Measurements from ENCODE around the gene NHP2. TPM values are rescaled to one million over a fixed set of nuclear protein-coding genes. Genes with fewer than 3 reads are reported as not detected.

Gene NHP2
- total RNA-seq, 1 donor from 2014 or later: 75.7 TPM

DNA sequence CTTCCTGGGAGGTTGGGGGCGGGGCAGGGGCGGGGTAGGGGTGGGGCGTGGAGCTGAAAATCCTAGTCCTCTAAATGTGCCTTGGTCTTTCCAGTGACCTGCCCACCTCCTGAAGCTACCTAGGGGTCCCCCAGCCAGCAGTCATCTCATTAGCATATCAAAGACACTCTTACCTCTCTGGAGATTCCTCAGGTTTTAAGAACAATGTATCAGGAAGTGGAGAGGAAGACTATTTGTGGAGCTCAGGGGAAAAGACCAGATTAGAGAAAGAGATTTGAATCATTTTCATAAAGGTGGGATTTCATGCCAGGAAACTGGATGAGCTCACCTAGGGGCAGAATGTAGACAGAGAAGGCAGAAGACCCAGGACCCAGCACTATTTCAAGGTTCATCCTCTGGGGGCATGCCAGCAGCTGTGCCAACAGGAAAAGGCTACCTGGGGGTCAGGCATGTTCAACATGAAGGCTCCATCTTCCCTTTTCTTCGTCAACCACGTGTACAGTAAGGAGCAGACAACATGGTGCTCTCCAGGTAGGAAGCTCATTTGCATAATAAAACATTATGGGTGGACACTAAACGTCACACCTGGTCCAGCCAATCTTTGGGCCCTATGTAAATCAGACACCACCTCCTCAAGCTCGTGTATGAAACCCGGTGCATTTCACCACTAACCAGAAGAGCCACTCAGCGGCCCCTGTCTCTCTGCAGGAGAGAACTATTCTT lies 26.6 kb upstream of the NHP2 start:
- ATAC-seq (ENCODE audit: poor library complexity) (no peak), DNase-seq (no peak)
- intact Hi-C loops (cut with DNase I): no loop called here

DNA sequence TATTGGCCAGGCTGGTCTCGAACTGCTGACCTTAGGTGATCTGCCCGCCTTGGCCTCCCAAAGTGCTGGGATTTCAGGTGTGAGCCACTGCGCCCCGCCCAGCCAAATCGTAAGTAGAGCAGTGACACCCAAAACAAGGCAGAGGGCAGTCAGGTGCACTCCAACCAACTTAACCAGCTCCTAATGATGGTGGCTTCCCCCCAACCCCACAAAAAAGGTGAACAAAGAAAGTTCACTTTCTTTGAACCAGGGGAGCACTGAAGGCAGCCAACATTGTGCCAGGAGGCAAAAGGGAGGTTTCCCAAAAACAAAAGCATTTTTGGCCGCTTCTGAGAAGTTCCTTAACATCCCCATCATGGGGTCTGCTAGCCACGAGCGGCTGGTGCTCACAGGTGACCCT lies 23.9 kb upstream of the NHP2 start:
- intact Hi-C loops (cut with DNase I): no loop called here
- DNase-seq: no peak

DNA sequence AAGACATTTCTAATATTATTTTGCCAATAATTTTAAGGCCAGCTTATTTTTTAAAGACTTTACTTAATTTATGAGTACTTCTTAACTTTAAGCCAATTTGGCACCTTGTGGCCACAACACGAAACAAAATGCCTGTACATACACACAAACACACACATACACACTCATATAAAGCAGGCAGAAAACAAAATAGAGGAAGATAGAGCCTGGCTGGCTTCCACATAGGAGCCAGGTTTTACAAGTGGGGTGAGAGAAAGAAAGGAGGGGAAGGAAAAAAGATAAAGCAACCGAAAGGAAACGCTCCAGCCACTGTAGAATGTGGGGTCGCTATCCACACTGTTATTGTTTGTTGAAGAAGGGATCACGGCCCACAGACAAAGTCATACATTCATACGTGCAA lies 23.1 kb upstream of the NHP2 start:
- ATAC-seq (ENCODE audit: poor library complexity): no peak
- intact Hi-C loops (cut with DNase I): no loop called here
- DNase-seq: no peak

More for the DNA sequence above, 23.9 kb upstream of the NHP2 start:
- ATAC-seq (ENCODE audit: poor library complexity): no peak

DNA sequence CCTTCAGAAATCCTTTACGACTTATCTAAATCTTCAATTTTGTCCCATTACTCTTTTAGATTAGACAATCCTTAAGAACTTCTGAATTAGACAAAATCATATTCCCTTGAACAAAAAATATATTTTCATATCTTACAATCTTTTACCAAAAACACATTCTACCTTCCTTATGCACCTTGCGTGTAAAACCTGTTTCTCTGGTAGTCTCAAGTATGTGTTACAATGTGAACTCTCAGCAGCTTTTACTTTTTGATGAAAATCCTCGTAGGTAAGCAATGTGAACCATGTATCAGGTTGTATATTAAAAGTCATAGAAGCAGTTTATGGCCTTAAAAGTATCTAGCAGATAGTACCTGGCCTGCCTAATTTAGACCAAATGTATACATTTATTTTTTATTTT lies 20.8 kb upstream of the NHP2 start:
- DNase-seq (no peak), ATAC-seq (ENCODE audit: poor library complexity) (no peak)
- intact Hi-C loops (cut with DNase I): no loop called here

DNA sequence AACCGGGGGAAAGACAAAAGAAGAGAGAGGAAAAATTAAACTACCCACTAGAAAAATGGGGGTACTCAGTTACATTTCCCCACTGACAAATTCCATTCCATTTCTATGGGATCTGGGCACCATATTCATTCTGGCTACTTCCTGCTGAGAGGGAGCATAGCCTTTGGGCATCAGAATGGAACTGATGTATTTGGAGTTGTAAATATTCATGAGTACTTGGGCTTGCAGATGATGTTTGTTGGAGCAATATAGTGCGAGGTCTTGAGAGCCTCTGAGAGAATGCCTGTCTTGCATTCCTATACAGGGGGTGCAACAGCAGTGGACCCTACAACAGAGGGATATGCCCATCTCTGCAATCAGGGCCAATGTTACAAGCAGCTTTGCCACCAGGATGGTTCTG lies 16.8 kb upstream of the NHP2 start:
- DNase-seq (no peak), ATAC-seq (ENCODE audit: poor library complexity) (no peak)
- intact Hi-C loops (cut with DNase I): no loop called here

DNA sequence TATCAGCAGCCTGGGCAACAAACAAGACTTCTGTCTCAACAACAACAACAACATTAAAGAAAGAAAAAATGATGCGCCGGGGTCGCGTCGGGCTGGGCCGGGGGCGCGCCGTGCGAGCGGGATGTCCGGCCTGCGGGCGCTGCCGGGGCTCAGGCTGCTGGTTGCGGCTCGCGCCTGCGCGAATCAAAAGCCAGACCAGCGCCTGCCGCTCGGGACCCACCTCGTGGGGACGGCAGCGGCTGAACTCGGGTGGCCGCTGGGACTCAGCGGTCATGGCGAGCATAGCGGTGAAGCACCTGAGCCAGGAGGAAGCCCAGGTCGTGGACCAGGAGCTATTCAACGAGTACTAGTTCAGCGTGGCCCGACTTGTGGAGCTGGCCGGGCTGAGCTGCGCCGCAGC lies 11.9 kb upstream of the NHP2 start:
- DNase-seq (no peak), ATAC-seq (ENCODE audit: poor library complexity) (no peak)
- intact Hi-C loops (cut with DNase I): no loop called here

DNA sequence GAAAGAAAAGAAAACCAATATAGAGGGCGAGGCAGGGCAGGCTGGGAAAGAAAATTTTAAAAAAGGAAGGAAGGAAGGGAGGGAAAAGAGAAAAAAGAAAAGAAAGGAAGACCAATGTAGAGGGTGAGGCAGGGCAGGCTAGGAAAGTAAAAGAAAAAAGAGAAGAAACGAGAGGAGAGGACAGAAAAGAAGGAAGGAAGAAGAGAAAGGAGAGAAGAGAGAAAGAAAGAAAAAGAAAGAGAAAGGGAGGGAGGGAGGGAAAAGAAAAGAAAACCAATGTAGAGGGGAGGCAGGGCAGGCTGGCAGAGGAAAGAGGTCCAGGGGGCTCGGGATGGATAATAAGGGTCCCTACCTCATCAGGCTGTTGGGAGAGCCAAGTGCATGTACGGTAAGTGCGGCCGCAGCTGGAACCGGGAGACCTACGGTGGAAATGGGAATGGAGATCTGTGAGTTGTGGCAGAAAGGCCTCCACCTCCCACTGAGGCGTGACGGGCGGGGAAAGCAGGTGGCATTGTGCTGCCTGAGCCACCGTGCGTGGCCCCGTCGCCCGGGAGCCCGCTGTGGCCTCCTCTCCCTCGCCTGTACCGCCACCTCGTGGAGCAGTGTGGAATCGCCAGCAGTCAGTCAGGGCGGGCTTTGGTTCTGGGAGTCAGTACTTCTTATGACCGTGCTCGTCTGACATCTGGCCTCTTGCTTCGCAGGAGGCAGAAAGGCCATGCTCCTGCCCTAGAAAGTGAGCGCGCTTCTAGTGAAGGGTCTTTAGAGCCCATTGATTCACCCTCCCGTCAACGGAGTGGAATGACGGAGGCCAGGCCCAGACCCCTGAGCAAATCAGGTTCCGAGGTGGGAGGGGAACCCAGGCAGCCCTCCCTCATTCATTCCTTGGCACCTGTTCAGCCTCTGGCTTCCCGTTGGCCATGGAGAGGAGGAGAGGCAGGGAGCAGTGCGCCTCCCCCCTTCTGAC lies 10.4 kb upstream of the NHP2 start:
- intact Hi-C loops (cut with DNase I): loop anchor here (1.0 kb wide), 1 partner anchor 88 kb away; no protein-coding TSS in a partner anchor
- ATAC-seq (ENCODE audit: poor library complexity): peak; percentile 97
- peak; percentile 90 for DNase-seq

DNA sequence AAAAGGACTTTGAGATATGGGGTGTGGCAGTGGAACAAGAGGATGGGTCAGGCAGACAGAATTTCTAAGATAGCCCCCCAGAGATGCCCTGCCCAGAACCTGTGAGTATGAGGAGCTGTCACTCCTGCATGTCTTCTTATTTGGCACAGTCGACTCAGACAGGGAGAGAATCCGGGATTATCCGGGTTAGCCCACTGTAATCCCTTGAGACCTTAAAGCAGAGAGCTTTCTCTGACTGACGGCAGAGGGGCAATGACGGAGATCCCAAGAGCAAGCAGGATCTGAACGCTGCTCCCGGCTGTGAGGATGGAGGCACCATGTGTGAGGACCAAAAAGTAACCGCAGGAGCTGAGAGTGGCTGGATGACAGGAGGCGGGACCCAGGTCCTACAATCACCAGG lies 8.8 kb upstream of the NHP2 start:
- intact Hi-C loops (cut with DNase I): no loop called here
- DNase-seq (no peak), ATAC-seq (ENCODE audit: poor library complexity) (no peak)

DNA sequence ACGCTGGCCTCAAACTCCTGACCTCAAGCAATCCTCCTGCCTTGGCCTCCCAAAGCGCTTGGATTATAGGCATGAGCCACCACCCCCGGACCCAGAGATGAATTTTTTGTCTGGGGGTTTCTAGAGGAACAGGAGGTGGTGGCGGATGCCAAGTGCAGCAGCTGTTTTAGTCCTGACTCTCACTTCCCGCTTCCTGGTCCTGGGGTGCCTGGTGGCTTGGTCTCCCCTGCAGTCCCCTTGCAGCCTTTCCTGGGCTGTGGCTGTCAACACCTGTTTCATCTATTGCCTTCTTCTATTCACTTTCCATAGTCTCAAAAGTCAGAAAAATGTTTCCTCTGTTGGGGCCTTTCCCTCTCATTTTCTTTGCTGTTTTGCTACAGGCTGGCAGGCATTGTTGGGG lies 6.5 kb upstream of the NHP2 start:
- ATAC-seq (ENCODE audit: poor library complexity): no peak
- no peak for DNase-seq
- intact Hi-C loops (cut with DNase I): no loop called here

DNA sequence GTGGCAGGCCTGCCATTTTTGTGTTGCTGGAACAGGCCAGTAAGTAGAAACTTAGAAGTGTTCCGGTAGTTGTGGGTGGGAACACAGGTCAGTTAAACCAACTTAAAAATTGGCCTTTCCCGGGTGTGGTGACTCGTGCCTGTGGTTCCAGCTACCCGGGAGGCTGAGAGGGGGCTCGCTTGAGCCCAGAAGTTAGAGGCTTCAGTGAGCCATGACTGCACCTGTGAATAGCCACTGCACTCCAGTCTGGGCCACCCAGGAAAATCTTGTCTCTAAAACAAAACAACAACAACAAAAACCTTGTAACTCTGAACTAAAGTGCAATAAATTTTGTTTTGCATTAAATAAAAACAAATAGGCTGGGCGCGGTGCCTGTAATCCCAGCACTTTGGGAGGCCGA lies 1.4 kb upstream of the NHP2 start:
- DNase-seq (no peak), ATAC-seq (ENCODE audit: poor library complexity) (no peak)
- intact Hi-C loops (cut with DNase I): no loop called here

DNA sequence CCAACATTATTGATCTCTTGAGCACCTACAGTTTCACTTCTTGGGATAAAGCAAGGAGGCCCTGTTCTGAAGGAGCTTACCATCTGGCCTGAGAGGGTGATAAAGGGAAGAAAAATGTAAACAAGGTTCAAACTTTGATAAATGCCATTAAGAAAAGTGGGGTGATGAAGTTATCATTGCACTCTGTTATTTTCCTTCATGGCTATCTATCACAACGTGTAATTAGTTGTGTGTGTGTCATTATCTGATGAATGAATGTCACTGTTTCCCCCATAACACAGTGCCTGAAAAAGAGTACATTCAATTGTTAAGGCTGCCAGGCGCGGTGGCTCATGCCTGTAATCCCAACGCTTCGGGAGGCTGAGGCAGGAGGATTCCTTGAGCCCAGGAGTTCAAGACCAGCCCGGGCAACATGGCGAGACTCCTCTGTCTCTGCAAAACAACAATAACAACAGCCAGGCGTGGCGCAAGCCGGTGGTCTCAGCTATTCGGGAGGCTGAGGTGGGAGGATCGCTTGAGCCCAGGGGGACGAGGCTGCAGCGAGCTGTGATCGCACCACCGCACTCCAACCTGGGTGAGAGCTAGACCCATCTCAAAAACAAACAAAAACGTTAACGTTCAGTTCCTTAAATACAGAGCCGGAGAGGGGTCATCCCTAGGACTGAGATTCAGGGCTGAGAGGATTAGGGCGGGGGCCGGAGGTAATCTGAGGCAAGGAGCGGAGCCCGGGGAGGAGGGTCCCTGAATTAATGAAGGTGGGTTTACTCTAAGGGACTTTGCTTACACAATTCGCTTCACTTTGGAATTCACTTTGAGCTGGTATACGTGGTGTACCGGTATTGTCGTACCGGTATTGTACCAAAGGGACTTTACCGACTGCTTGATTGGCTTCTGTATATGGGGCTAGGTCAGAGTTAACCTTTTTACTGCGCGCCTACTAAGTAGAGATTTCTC lies 917 bp downstream of the NHP2 start:
- intact Hi-C loops (cut with DNase I): no loop called here

DNA sequence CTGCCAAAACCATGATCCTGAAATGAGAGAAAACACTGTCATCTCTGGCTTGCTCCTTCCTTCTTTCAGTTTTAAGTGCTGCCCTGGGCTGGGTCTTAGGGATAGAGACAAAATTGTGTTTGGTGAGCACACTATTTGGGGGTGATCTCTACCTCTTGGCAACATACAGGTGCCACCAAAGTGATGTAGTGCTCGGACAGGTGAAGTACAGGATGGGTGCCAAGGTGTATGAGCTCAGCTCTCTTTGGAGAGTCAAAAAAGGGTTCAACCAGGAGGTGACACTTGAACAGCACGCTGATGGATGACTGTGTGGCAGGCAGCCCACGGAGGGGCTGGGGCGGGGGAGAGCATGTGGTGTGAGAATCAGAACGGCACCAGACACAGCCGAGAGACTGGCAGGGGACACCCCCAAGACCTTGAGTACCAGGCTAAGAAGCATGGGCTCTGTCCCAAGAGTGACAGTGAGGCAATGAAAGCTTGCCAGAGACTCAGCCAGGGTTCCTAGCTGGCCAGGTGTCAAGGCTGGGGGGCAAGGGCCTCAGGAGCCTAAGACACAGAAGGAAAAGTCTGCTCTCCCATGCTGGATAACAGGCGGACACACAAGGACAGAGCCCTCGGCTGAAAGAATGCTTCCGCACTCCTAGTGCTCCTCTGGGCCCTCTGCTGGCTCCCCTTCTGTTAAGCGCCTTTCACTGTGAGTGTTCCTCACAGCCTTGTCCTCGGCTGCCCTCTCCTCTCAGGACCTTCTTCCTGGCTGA lies 2.5 kb downstream of the NHP2 start:
- intact Hi-C loops (cut with DNase I): no loop called here
- no peak for ATAC-seq (ENCODE audit: poor library complexity)
- DNase-seq: no peak

More for the DNA sequence above, 917 bp downstream of the NHP2 start:
- ATAC-seq (ENCODE audit: poor library complexity) (no peak), DNase-seq (no peak)

DNA sequence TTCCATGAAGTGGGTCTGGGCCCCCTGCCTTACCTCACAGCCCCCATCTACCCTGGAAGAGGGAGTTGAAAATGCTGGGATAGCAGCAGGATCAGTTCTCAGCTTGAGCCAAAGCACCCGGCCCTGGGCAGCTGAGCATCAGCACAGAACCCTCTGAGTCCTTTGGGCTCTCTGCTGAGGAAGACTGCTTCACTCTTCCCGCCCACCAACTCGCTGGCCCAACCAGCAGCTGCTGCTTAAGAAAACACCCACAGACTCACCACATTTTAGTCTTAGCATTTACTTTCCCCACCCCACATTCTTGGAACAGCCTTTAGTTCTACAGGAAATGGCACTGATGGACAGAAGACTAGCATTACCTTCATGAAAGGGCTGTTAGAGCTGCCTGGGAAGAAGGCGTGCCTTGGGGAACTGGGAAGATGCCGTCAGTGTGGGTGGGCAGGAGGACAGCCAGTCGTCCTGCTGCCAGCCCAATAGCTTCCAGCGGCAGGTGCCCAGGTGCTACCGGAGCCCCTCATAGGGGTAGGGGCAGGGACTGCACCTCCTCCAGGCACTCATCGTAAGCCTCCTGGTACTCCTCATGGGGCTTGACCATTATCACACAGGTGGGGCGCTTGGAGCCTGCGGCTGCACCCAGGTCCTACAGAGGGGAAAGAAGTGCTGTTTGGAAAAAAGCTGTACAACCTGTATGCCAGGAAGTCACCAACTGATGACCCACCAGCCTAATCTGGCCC lies 4.3 kb downstream of the NHP2 start:
- DNase-seq (no peak), ATAC-seq (ENCODE audit: poor library complexity) (no peak)
- intact Hi-C loops (cut with DNase I): loop anchor here (5.0 kb wide), 1 partner anchor 72 kb away; no protein-coding TSS in a partner anchor

DNA sequence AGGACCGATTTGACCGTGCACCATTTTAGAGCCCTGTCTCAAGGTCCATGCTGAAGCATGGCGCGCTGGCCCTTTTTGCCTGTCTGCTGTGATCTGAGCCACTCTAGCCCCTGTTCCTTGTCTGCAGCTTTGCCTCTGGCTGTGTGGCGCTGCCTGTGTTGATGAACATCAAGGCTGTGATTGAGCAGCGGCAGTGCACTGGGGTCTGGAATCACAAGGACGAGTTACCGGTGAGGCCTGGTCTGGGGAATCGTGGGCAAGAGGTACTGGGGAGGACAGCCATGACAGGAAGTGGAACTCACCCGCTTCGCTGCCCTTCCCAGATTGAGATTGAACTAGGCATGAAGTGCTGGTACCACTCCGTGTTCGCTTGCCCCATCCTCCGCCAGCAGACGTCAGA lies 6.3 kb downstream of the NHP2 start:
- DNase-seq (no peak), ATAC-seq (ENCODE audit: poor library complexity) (no peak)
- intact Hi-C loops (cut with DNase I): loop anchor here (5.0 kb wide), 1 partner anchor 70 kb away; no protein-coding TSS in a partner anchor

DNA sequence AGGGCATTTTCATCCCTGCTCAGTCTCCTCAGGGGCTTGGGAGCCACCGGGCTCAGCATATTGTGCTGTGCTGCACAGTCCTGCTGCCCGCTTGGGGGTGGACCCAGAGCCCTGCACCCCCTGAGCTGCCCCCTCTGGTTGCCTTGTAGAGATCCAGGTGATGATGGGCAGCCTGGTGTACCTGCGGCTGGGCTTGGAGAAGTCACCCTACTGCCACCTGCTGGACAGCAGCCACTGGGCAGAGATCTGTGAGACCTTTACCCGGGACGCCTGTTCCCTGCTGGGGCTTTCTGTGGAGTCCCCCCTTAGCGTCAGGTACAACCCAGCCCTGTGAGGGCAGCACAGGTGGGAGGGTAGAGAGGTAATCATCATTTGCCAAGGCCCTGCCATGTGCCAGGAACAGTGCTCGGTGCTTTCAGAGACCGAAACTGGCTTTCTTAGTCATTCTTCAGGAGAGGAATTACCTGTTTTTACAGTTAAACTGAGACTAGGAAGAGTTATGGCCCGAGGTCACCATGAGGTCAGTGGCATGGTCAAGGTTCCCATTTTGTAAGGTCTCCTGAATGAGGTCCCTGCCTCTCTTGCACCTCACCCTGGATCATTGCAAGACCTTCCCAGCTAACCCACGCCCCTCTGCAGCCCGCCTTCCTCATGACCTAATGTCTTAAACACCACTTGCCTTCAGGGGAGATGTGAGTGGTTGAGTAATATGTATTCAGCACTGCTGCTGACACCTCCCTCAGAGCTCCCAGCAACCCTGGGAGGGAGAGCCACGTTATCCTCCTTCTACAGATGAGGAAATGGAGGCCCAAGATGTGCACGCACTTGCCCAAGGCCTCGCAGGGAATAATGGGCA lies 7.5 kb downstream of the NHP2 start:
- intact Hi-C loops (cut with DNase I): loop anchor here (5.0 kb wide), 1 partner anchor 69 kb away; no protein-coding TSS in a partner anchor
- ATAC-seq (ENCODE audit: poor library complexity) (peak; percentile 42), DNase-seq (peak; percentile 78)

DNA sequence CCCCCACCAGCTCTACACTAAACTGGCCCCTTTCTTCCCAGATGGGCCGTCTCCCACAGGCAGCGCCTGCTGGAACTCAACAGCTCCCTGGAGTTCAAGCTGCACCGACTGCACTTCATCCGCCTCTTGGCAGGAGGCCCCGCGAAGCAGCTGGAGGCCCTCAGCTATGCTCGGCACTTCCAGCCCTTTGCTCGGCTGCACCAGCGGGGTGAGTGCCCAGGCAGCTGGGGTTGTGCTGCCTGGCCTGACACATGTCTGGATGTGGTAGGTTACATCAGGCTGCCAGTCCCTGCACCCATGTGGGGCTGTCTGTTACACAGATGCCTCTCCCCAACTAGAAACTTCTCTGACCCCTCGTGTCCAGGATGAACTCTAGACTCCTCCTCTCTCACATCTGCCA lies 9.8 kb downstream of the NHP2 start:
- ATAC-seq (ENCODE audit: poor library complexity): peak; percentile 74
- peak; percentile 86 for DNase-seq
- intact Hi-C loops (cut with DNase I): no loop called here

All from Right ventricle myocardium superior (tissue), 1 donor.